Neural cell (in vitro differentiated cells): ENCODE measurements around the gene RPRML. TPM values are rescaled to one million over a fixed set of nuclear protein-coding genes. Genes with fewer than 3 reads are reported as not detected.

Source experiments
- H2AFZ ChIP-seq: fragments of 200-600, 300-800 bp; sonication (generic), shearing (Covaris generic); 2 replicates; pipeline ENCODE4 v1.6.0; 2014; ENCODE audit warnings: low read depth, mild to moderate bottlenecking, antibody characterized with exemption, low read length, moderate library complexity
- H3F3A ChIP-seq: fragments of 200-600 bp; shearing (Covaris generic); 2 replicates; pipeline ENCODE4 v1.6.1; 2016; ENCODE audit warnings: mild to moderate bottlenecking, moderate library complexity, mixed read lengths, antibody characterized with exemption, low read length; ENCODE audit not compliant: insufficient read depth, poor library complexity, severe bottlenecking
- H3K27ac ChIP-seq: fragments of 200-600, 300-800 bp; sonication (generic), shearing (Covaris generic); 2 replicates; pipeline ENCODE4 v1.5.1; 2014; ENCODE audit warnings: mild to moderate bottlenecking, low read length, moderate library complexity
- H3K27me3 ChIP-seq: fragments of 300-800, 200-600 bp; sonication (generic), shearing (Covaris generic); 2 replicates; pipeline ENCODE4 v1.6.0; 2014; ENCODE audit warnings: mild to moderate bottlenecking, low read depth, low read length, moderate library complexity; ENCODE audit not compliant: insufficient read depth
- H3K36me3 ChIP-seq: fragments of 300-800, 200-600 bp; sonication (generic), shearing (Covaris generic); 2 replicates; pipeline ENCODE4 v1.5.1; 2014; ENCODE audit warnings: mild to moderate bottlenecking, antibody characterized with exemption, low read length, moderate library complexity; ENCODE audit not compliant: insufficient read depth
- H3K4me2 ChIP-seq: fragments of 300-800, 200-600 bp; sonication (generic), shearing (Covaris generic); 2 replicates; pipeline ENCODE4 v1.6.0; 2014; ENCODE audit warnings: mild to moderate bottlenecking, low read length
- H3K4me3 ChIP-seq: fragments of 300-800, 200-600 bp; sonication (generic), shearing (Covaris generic); 2 replicates; pipeline ENCODE4 v1.5.1; 2014; ENCODE audit warnings: mild to moderate bottlenecking, low read length, moderate library complexity
- H3K79me2 ChIP-seq: fragments of 200-600 bp; shearing (Covaris generic); replicated peaks from 2 replicates; pipeline ENCODE4 v1.6.0; 2014; ENCODE audit warnings: mild to moderate bottlenecking, low read length, moderate library complexity; ENCODE audit not compliant: insufficient read depth
- H3K9ac ChIP-seq: fragments of 300-800, 200-600 bp; sonication (generic), shearing (Covaris generic); 2 replicates; pipeline ENCODE4 v1.6.1; 2016; ENCODE audit warnings: mild to moderate bottlenecking, low read length, mixed read lengths
- H3K9me2 ChIP-seq: fragments of 200-600 bp; shearing (Covaris generic); 2 replicates; pipeline ENCODE4 v1.6.1; 2016; ENCODE audit warnings: mild to moderate bottlenecking, low read length, mixed read lengths; ENCODE audit not compliant: insufficient read depth
- H3K9me3 ChIP-seq: fragments of 200-600, 300-800 bp; sonication (generic), shearing (Covaris generic); 2 replicates; pipeline ENCODE4 v1.6.1; 2016; ENCODE audit warnings: mild to moderate bottlenecking, mixed run types, low read length, moderate library complexity, mixed read lengths
- H4K20me1 ChIP-seq: fragments of 200-600 bp; shearing (Covaris generic); 2 replicates; pipeline ENCODE4 v1.6.1; 2016; ENCODE audit warnings: mild to moderate bottlenecking, mixed run types; ENCODE audit not compliant: insufficient read depth
- EP300 ChIP-seq: fragments of 450-650 bp; conservative IDR thresholded peaks from 2 replicates; pipeline ENCODE4 v1.6.1; 2014; ENCODE audit warnings: antibody characterized with exemption, mild to moderate bottlenecking, moderate library complexity; ENCODE audit not compliant: poor library complexity, severe bottlenecking
- EZH2 ChIP-seq: fragments of 200-600, 300-800 bp; shearing (Covaris generic), sonication (generic); IDR thresholded peaks from 2 replicates; pipeline ENCODE4 v1.6.1; 2014; ENCODE audit warnings: antibody characterized with exemption, low read length, borderline replicate concordance, mild to moderate bottlenecking; ENCODE audit not compliant: insufficient read depth, poor library complexity, severe bottlenecking
- MXI1 ChIP-seq: fragments of 450-650 bp; conservative IDR thresholded peaks from 2 replicates; pipeline ENCODE4 v1.6.1; 2014; ENCODE audit warnings: antibody characterized with exemption, mild to moderate bottlenecking; ENCODE audit not compliant: poor library complexity, severe bottlenecking
- POLR2AphosphoS5 ChIP-seq: IDR thresholded peaks from 2 replicates; pipeline ENCODE4 v1.6.1; 2012
- RAD21 ChIP-seq: fragments of 450-650 bp; conservative IDR thresholded peaks from 2 replicates; pipeline ENCODE4 v1.6.1; 2014; ENCODE audit warnings: antibody characterized with exemption, mild to moderate bottlenecking, moderate library complexity
- SMC3 ChIP-seq: fragments of 450-650 bp; conservative IDR thresholded peaks from 2 replicates; pipeline ENCODE4 v1.6.1; 2014; ENCODE audit warnings: antibody characterized with exemption, mild to moderate bottlenecking, moderate library complexity; ENCODE audit not compliant: poor library complexity
- TAF1 ChIP-seq: IDR thresholded peaks from 2 replicates; pipeline ENCODE4 v1.6.1; 2012; ENCODE audit warnings: low read depth
- polyA plus RNA-seq: library from polyadenylated mRNA; depleted of rRNA; stranded (reverse); fragments of >200 nt; gene quantifications from 2 replicates; pipeline ENCODE4 v1.2.3, GENCODE V29; 2014
- TF ChIP-seq, protein P1 (sequence below): fragments of 450-650 bp; IDR thresholded peaks from 2 replicates; pipeline ENCODE4 v1.5.1; 2014; ENCODE audit warnings: antibody characterized with exemption, mild to moderate bottlenecking, moderate library complexity; ENCODE audit not compliant: poor library complexity, severe bottlenecking
- TF ChIP-seq, protein P2 (sequence below): IDR thresholded peaks from 2 replicates; pipeline ENCODE4 v1.6.1; 2012; ENCODE audit warnings: borderline replicate concordance

Gene RPRML
- polyA plus RNA-seq, 1 donor from 2014 or later = 4.7 TPM

DNA sequence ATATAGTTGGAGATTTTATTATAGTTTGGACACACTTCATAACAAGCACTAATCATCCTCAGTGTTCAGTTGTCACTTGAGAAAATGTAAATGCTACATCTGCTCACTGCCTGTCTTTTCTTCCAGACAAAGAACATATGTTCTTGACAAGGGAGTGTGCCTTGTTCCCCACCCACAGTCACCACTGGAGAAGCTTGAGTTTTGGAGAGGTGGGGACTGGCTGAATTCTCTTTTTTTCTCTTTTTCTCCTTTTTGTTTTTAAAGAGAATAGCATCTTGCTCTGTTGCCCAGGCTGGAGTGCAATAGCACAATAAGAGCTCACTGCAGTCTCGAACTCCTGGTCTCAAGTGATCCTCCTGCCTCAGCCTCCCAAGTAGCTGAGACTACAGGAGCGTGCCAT is 15.5 kb downstream of the RPRML start:
- H3K27me3 ChIP-seq = no peaks in the 10 kb centered on the region
- H3K4me2 ChIP-seq = no peak overlapping the region
- H3F3A ChIP-seq = peaks cover 10% of the 10 kb centered on the region
- H2AFZ ChIP-seq = no peak overlapping the region
- H3K36me3 ChIP-seq = no peaks in the 10 kb centered on the region
- peaks cover 5% of the 10 kb centered on the region for H3K9me3 ChIP-seq
- no peaks in the 10 kb centered on the region for H3K9me2 ChIP-seq
- peak overlapping the region; percentile 97 for H3K27ac ChIP-seq
- H4K20me1 ChIP-seq = no peaks in the 10 kb centered on the region
- TF ChIP-seq TAF1 = no peak
- TF ChIP-seq, protein P1, sequence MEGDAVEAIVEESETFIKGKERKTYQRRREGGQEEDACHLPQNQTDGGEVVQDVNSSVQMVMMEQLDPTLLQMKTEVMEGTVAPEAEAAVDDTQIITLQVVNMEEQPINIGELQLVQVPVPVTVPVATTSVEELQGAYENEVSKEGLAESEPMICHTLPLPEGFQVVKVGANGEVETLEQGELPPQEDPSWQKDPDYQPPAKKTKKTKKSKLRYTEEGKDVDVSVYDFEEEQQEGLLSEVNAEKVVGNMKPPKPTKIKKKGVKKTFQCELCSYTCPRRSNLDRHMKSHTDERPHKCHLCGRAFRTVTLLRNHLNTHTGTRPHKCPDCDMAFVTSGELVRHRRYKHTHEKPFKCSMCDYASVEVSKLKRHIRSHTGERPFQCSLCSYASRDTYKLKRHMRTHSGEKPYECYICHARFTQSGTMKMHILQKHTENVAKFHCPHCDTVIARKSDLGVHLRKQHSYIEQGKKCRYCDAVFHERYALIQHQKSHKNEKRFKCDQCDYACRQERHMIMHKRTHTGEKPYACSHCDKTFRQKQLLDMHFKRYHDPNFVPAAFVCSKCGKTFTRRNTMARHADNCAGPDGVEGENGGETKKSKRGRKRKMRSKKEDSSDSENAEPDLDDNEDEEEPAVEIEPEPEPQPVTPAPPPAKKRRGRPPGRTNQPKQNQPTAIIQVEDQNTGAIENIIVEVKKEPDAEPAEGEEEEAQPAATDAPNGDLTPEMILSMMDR = no peak
- TF ChIP-seq, protein P2, sequence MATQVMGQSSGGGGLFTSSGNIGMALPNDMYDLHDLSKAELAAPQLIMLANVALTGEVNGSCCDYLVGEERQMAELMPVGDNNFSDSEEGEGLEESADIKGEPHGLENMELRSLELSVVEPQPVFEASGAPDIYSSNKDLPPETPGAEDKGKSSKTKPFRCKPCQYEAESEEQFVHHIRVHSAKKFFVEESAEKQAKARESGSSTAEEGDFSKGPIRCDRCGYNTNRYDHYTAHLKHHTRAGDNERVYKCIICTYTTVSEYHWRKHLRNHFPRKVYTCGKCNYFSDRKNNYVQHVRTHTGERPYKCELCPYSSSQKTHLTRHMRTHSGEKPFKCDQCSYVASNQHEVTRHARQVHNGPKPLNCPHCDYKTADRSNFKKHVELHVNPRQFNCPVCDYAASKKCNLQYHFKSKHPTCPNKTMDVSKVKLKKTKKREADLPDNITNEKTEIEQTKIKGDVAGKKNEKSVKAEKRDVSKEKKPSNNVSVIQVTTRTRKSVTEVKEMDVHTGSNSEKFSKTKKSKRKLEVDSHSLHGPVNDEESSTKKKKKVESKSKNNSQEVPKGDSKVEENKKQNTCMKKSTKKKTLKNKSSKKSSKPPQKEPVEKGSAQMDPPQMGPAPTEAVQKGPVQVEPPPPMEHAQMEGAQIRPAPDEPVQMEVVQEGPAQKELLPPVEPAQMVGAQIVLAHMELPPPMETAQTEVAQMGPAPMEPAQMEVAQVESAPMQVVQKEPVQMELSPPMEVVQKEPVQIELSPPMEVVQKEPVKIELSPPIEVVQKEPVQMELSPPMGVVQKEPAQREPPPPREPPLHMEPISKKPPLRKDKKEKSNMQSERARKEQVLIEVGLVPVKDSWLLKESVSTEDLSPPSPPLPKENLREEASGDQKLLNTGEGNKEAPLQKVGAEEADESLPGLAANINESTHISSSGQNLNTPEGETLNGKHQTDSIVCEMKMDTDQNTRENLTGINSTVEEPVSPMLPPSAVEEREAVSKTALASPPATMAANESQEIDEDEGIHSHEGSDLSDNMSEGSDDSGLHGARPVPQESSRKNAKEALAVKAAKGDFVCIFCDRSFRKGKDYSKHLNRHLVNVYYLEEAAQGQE = no peak
- H3K9ac ChIP-seq = peak overlapping the region; percentile 67
- no peaks in the 10 kb centered on the region for H3K79me2 ChIP-seq
- no peak overlapping the region for H3K4me3 ChIP-seq

DNA sequence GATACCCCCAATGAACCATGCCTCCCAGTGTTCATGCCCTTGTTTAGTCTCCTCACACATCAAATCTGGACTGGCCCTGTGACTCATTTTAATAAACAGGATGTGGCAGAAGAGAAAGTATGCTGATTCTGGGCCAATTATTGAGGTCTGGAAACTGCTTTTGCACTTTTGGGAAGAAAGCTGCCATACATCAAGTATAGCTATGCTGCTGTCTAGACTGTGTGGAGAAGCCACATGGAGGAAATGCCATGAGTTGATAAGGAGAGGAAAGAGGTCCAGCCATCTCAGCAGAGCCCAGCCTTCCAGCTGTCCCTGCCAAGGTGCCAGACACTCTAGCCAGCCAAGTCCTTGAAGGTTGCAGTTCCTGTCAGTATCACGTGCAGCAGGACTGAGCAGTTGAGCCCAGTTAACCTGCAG is 16.7 kb downstream of the RPRML start:
- no peak overlapping the region for H3K4me3 ChIP-seq
- TF ChIP-seq, protein P1 = no peak
- TF ChIP-seq EP300 (no peak), TAF1 (no peak), EZH2 (no peak), RAD21 (no peak), POLR2AphosphoS5 (no peak), MXI1 (no peak), SMC3 (no peak)
- TF ChIP-seq, protein P2 = no peak
- peaks cover 5% of the 10 kb centered on the region for H3K9me3 ChIP-seq
- H3K27ac ChIP-seq = peak overlapping the region; percentile 97
- no peak overlapping the region for H2AFZ ChIP-seq
- H3F3A ChIP-seq = peaks cover 10% of the 10 kb centered on the region
- H3K36me3 ChIP-seq = no peaks in the 10 kb centered on the region
- H3K9ac ChIP-seq = no peak overlapping the region
- no peaks in the 10 kb centered on the region for H3K9me2 ChIP-seq
- no peaks in the 10 kb centered on the region for H3K27me3 ChIP-seq
- H3K4me2 ChIP-seq = no peak overlapping the region
- no peaks in the 10 kb centered on the region for H4K20me1 ChIP-seq
- H3K79me2 ChIP-seq = no peaks in the 10 kb centered on the region
